HEK293 (cell line): Measurements from ENCODE around the gene ZNF184.

ENCODE experiments used
- GLI4 ChIP-seq: fragments of 450-650 bp; formaldehyde crosslinking; IDR thresholded peaks from 2 replicates; pipeline ENCODE4 v1.5.1; 2016; ENCODE audit warnings: missing biosample characterization, missing genetic modification characterization
- IKZF3 ChIP-seq: fragments of 450-650 bp; IDR thresholded peaks from 2 replicates; pipeline ENCODE4 v1.5.0; 2018; ENCODE audit warnings: missing biosample characterization, mild to moderate bottlenecking, missing genetic modification characterization, moderate library complexity
- PRDM1 ChIP-seq: fragments of 450-650 bp; formaldehyde crosslinking; IDR thresholded peaks from 2 replicates; pipeline ENCODE4; 2016; ENCODE audit warnings: missing biosample characterization, missing genetic modification characterization
- SCRT2 ChIP-seq: fragments of 450-650 bp; formaldehyde crosslinking; IDR thresholded peaks from 2 replicates; pipeline ENCODE4 v1.5.1; 2016; ENCODE audit warnings: missing biosample characterization, missing genetic modification characterization
- SP7 ChIP-seq: fragments of 450-650 bp; formaldehyde crosslinking; IDR thresholded peaks from 2 replicates; pipeline ENCODE4 v1.5.1; 2016; ENCODE audit warnings: missing biosample characterization, missing genetic modification characterization
- ZBTB7A ChIP-seq: fragments of 450-650 bp; formaldehyde crosslinking; IDR thresholded peaks from 2 replicates; pipeline ENCODE4 v1.5.1; 2016; ENCODE audit warnings: low read depth, missing biosample characterization, missing genetic modification characterization
- ZBTB8A ChIP-seq: fragments of 450-650 bp; formaldehyde crosslinking; IDR thresholded peaks from 2 replicates; pipeline ENCODE4 v1.5.1; 2016; ENCODE audit warnings: missing biosample characterization, missing genetic modification characterization
- ZNF202 ChIP-seq: fragments of 450-650 bp; formaldehyde crosslinking; IDR thresholded peaks from 2 replicates; pipeline ENCODE4 v1.5.1; 2016; ENCODE audit warnings: missing biosample characterization, missing genetic modification characterization, borderline replicate concordance
- ZNF214 ChIP-seq: fragments of 450-650 bp; formaldehyde crosslinking; IDR thresholded peaks from 2 replicates; pipeline ENCODE4 v1.5.1; 2017; ENCODE audit warnings: missing biosample characterization, mild to moderate bottlenecking, missing genetic modification characterization, borderline replicate concordance
- ZNF223 ChIP-seq: fragments of 450-650 bp; formaldehyde crosslinking; IDR thresholded peaks from 2 replicates; pipeline ENCODE4 v1.5.1; 2016; ENCODE audit warnings: missing biosample characterization, missing genetic modification characterization
- ZNF24 ChIP-seq: fragments of 450-650 bp; formaldehyde crosslinking; IDR thresholded peaks from 2 replicates; pipeline ENCODE4 v1.5.1; 2016; ENCODE audit warnings: missing biosample characterization, missing genetic modification characterization
- ZNF324 ChIP-seq: fragments of 450-650 bp; formaldehyde crosslinking; IDR thresholded peaks from 2 replicates; pipeline ENCODE4 v1.5.1; 2016; ENCODE audit warnings: missing biosample characterization, missing genetic modification characterization
- ZNF366 ChIP-seq: fragments of 450-650 bp; formaldehyde crosslinking; conservative IDR thresholded peaks from 2 replicates; pipeline ENCODE4 v1.5.1; 2016; ENCODE audit warnings: missing biosample characterization, missing genetic modification characterization
- ZNF391 ChIP-seq: fragments of 450-650 bp; formaldehyde crosslinking; IDR thresholded peaks from 2 replicates; pipeline ENCODE4 v1.5.1; 2016; ENCODE audit warnings: low read depth, missing biosample characterization, missing genetic modification characterization, borderline replicate concordance
- ZNF501 ChIP-seq: fragments of 450-650 bp; formaldehyde crosslinking; IDR thresholded peaks from 2 replicates; pipeline ENCODE4 v1.5.1; 2016; ENCODE audit warnings: missing biosample characterization, missing genetic modification characterization
- ZNF580 ChIP-seq: fragments of 450-650 bp; formaldehyde crosslinking; IDR thresholded peaks from 2 replicates; pipeline ENCODE4 v1.5.1; 2016; ENCODE audit warnings: missing biosample characterization, missing genetic modification characterization
- ZNF629 ChIP-seq: fragments of 450-650 bp; formaldehyde crosslinking; IDR thresholded peaks from 2 replicates; pipeline ENCODE4 v1.5.1; 2017; ENCODE audit warnings: missing biosample characterization, missing genetic modification characterization
- ZNF785 ChIP-seq: fragments of 450-650 bp; formaldehyde crosslinking; IDR thresholded peaks from 2 replicates; pipeline ENCODE4 v1.5.1; 2016; ENCODE audit warnings: missing biosample characterization, missing genetic modification characterization
- ZNF792 ChIP-seq: fragments of 450-650 bp; formaldehyde crosslinking; IDR thresholded peaks from 2 replicates; pipeline ENCODE4 v1.5.1; 2016; ENCODE audit warnings: missing biosample characterization, missing genetic modification characterization
- ZSCAN30 ChIP-seq: fragments of 450-650 bp; IDR thresholded peaks from 2 replicates; pipeline ENCODE4 v1.5.1; 2018; ENCODE audit warnings: missing biosample characterization, mild to moderate bottlenecking, missing genetic modification characterization, moderate library complexity
- ZXDB ChIP-seq: fragments of 450-650 bp; formaldehyde crosslinking; IDR thresholded peaks from 2 replicates; pipeline ENCODE4 v1.5.1; 2016; ENCODE audit warnings: missing biosample characterization, missing genetic modification characterization
- TF ChIP-seq, protein P1 (sequence below): fragments of 450-650 bp; formaldehyde crosslinking; conservative IDR thresholded peaks from 2 replicates; pipeline ENCODE4 v1.5.1; 2016; ENCODE audit warnings: low read depth, missing biosample characterization, missing genetic modification characterization
- TF ChIP-seq, protein P2 (sequence below): fragments of 450-650 bp; formaldehyde crosslinking; IDR thresholded peaks from 2 replicates; pipeline ENCODE4 v1.5.1; 2016; ENCODE audit warnings: missing biosample characterization, missing genetic modification characterization
- TF ChIP-seq, protein P3 (sequence below): fragments of 450-650 bp; IDR thresholded peaks from 2 replicates; pipeline ENCODE4 v1.5.1; 2018; ENCODE audit warnings: missing biosample characterization, missing genetic modification characterization
- TF ChIP-seq, protein P4 (sequence below): fragments of 450-650 bp; formaldehyde crosslinking; IDR thresholded peaks from 2 replicates; pipeline ENCODE4 v1.5.1; 2016; ENCODE audit warnings: missing biosample characterization, missing genetic modification characterization
- TF ChIP-seq, protein P5 (sequence below): fragments of 450-650 bp; formaldehyde crosslinking; IDR thresholded peaks from 2 replicates; pipeline ENCODE4 v1.5.1; 2016; ENCODE audit warnings: missing biosample characterization, missing genetic modification characterization, borderline replicate concordance

ZNF184 gene

DNA sequence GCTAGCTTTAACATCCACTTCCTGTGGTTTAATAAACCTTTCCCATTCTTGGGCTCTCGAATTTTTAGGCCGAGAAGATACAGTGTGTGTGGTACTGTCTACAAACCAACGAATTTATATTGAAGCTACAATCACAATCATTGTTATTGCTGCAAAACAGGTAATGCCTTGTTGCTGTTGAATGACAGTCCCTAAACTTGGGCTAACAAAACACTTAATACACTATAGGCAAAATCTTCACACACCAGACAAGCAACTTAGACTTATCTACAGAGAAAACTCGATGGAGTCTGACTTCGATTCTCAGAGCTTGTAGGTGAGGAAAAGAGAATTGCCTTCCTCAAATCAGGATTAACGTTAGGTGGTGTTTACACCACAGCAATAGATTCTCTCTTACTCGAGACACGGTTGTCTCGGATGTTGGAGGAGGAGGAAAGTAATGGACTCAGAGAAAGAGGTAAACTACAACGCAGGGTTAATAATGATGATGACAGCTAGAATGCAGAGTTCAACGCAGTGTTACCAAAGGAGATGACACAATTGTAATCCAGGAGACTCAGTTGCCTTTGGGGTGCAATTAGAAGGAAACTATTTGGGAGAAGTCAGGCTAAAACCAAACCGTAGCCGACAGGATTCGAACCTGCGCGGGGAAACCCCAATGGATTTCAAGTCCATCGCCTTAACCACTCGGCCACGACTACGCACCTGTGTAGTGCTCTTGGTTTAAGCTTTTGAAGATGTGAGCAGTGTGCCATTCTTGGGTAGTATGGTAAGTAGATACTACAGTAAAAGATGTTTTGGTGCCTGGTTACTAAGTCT lies 32.5 kb upstream of the ZNF184 start (continued):
- TF ChIP-seq, protein P1, sequence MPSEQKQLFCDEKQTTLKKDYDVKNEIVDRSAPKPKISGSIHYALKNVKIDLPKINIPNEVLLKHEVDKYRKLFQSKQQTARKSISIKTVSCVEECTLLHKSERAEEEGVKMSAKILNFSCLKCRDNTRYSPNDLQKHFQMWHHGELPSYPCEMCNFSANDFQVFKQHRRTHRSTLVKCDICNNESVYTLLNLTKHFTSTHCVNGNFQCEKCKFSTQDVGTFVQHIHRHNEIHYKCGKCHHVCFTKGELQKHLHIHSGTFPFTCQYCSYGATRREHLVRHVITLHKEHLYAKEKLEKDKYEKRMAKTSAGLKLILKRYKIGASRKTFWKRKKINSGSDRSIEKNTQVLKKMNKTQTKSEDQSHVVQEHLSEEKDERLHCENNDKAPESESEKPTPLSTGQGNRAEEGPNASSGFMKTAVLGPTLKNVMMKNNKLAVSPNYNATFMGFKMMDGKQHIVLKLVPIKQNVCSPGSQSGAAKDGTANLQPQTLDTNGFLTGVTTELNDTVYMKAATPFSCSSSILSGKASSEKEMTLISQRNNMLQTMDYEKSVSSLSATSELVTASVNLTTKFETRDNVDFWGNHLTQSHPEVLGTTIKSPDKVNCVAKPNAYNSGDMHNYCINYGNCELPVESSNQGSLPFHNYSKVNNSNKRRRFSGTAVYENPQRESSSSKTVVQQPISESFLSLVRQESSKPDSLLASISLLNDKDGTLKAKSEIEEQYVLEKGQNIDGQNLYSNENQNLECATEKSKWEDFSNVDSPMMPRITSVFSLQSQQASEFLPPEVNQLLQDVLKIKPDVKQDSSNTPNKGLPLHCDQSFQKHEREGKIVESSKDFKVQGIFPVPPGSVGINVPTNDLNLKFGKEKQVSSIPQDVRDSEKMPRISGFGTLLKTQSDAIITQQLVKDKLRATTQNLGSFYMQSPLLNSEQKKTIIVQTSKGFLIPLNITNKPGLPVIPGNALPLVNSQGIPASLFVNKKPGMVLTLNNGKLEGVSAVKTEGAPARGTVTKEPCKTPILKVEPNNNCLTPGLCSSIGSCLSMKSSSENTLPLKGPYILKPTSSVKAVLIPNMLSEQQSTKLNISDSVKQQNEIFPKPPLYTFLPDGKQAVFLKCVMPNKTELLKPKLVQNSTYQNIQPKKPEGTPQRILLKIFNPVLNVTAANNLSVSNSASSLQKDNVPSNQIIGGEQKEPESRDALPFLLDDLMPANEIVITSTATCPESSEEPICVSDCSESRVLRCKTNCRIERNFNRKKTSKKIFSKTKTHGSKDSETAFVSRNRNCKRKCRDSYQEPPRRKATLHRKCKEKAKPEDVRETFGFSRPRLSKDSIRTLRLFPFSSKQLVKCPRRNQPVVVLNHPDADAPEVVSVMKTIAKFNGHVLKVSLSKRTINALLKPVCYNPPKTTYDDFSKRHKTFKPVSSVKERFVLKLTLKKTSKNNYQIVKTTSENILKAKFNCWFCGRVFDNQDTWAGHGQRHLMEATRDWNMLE (tag by site-specific recombination), result 0 out of 2 replicates have a peak, but pooled peaks have one; percentile 27
- TF ChIP-seq ZNF580, result peak; percentile 97
- TF ChIP-seq ZBTB7A (tag by site-specific recombination), result no peak
- TF ChIP-seq IKZF3 (tag by site-specific recombination), result peak; percentile 97
- TF ChIP-seq ZNF785 (tag by site-specific recombination), result no peak
- TF ChIP-seq, protein P2, sequence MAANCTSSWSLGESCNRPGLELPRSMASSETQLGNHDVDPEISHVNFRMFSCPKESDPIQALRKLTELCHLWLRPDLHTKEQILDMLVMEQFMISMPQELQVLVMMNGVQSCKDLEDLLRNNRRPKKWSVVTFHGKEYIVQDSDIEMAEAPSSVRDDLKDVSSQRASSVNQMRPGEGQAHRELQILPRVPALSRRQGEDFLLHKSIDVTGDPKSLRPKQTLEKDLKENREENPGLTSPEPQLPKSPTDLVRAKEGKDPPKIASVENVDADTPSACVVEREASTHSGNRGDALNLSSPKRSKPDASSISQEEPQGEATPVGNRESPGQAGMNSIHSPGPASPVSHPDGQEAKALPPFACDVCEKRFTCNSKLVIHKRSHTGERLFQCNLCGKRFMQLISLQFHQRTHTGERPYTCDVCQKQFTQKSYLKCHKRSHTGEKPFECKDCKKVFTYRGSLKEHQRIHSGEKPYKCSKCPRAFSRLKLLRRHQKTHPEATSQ (tag by site-specific recombination), result peak; percentile 52; the same call in 1 of the 2 replicates
- peak; percentile 66 for TF ChIP-seq ZBTB8A (tag by site-specific recombination)
- TF ChIP-seq, protein P3, sequence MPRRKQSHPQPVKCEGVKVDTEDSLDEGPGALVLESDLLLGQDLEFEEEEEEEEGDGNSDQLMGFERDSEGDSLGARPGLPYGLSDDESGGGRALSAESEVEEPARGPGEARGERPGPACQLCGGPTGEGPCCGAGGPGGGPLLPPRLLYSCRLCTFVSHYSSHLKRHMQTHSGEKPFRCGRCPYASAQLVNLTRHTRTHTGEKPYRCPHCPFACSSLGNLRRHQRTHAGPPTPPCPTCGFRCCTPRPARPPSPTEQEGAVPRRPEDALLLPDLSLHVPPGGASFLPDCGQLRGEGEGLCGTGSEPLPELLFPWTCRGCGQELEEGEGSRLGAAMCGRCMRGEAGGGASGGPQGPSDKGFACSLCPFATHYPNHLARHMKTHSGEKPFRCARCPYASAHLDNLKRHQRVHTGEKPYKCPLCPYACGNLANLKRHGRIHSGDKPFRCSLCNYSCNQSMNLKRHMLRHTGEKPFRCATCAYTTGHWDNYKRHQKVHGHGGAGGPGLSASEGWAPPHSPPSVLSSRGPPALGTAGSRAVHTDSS (tag by site-specific recombination), result peak; percentile 48; the same call in 1 of the 2 replicates
- 0 out of 2 replicates have a peak, but pooled peaks have one; percentile 42 for TF ChIP-seq ZNF792 (tag by site-specific recombination)
- no peak for TF ChIP-seq ZNF223 (tag by site-specific recombination)
- TF ChIP-seq ZNF366 (tag by site-specific recombination), result peak; percentile 99
- peak; percentile 97 for TF ChIP-seq PRDM1
- TF ChIP-seq ZNF24, result peak; percentile 85
- TF ChIP-seq GLI4, result 0 out of 2 replicates have a peak, but pooled peaks have one; percentile 53
- peak; percentile 93 for TF ChIP-seq SP7
- peak; percentile 96 for TF ChIP-seq ZNF391 (tag by site-specific recombination)
- TF ChIP-seq, protein P4, sequence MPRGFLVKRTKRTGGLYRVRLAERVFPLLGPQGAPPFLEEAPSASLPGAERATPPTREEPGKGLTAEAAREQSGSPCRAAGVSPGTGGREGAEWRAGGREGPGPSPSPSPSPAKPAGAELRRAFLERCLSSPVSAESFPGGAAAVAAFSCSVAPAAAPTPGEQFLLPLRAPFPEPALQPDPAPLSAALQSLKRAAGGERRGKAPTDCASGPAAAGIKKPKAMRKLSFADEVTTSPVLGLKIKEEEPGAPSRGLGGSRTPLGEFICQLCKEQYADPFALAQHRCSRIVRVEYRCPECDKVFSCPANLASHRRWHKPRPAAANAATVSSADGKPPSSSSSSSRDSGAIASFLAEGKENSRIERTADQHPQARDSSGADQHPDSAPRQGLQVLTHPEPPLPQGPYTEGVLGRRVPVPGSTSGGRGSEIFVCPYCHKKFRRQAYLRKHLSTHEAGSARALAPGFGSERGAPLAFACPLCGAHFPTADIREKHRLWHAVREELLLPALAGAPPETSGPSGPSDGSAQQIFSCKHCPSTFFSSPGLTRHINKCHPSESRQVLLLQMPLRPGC (tag by site-specific recombination), result peak; percentile 61; the same call in 1 of the 2 replicates
- TF ChIP-seq, protein P5, sequence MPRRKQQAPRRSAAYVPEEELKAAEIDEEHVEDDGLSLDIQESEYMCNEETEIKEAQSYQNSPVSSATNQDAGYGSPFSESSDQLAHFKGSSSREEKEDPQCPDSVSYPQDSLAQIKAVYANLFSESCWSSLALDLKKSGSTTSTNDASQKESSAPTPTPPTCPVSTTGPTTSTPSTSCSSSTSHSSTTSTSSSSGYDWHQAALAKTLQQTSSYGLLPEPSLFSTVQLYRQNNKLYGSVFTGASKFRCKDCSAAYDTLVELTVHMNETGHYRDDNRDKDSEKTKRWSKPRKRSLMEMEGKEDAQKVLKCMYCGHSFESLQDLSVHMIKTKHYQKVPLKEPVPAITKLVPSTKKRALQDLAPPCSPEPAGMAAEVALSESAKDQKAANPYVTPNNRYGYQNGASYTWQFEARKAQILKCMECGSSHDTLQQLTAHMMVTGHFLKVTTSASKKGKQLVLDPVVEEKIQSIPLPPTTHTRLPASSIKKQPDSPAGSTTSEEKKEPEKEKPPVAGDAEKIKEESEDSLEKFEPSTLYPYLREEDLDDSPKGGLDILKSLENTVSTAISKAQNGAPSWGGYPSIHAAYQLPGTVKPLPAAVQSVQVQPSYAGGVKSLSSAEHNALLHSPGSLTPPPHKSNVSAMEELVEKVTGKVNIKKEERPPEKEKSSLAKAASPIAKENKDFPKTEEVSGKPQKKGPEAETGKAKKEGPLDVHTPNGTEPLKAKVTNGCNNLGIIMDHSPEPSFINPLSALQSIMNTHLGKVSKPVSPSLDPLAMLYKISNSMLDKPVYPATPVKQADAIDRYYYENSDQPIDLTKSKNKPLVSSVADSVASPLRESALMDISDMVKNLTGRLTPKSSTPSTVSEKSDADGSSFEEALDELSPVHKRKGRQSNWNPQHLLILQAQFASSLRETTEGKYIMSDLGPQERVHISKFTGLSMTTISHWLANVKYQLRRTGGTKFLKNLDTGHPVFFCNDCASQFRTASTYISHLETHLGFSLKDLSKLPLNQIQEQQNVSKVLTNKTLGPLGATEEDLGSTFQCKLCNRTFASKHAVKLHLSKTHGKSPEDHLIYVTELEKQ, result peak; percentile 79
- peak; percentile 73; the same call in 1 of the 2 replicates for TF ChIP-seq ZNF324 (tag by site-specific recombination)
- TF ChIP-seq ZNF214 (tag by site-specific recombination), result no peak
- TF ChIP-seq ZSCAN30 (tag by site-specific recombination), result peak; percentile 84
- TF ChIP-seq ZNF501 (tag by site-specific recombination), result peak; percentile 93
- no peak for TF ChIP-seq ZNF202 (tag by site-specific recombination)
- peak; percentile 97 for TF ChIP-seq ZNF629 (tag by site-specific recombination)
- TF ChIP-seq SCRT2, result peak; percentile 81
- TF ChIP-seq ZXDB (tag by site-specific recombination), result peak; percentile 90
